Mammary epithelial cell (primary cell): Measurements from ENCODE around the gene GLRX3.

ENCODE experiments used
- EZH2 ChIP-seq: IDR thresholded peaks from 2 replicates; pipeline ENCODE4 v1.6.1; 2012; ENCODE audit warnings: low read length, inconsistent platforms, borderline replicate concordance
- TF ChIP-seq, protein P1 (sequence below), 2 donors: IDR thresholded peaks in 1 of 2; conservative IDR thresholded peaks in 1 of 2; 2 replicates each; pipeline ENCODE4 v1.5.1; 2011 to 2012; ENCODE audit warnings: inconsistent platforms in 2 of 2, low read length in 2 of 2, mild to moderate bottlenecking in 2 of 2, control low read depth in 1 of 2, low read depth in 1 of 2; ENCODE audit not compliant: insufficient read depth in 1 of 2; ENCODE audit errors: extremely low read depth in 1 of 2

DNA sequence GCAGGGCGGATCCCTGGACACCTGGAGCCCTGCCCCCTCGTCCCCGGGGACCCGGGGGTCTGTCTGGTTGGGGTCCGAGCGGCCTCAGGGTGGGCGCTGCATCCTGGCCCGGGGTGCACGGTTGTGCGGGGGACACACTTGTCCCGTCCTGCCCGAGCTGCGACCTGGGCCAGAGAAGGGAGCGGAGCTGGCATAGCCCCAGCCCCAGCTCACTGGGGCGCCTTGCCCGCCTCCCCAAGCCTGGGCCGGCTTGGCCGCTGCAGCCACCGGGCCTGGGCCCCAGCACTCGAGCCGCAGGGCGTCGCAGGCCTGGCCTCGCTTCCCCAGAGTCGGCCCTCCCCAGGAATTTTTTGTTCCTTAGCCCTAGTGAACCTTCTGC is 54.5 kb downstream of the GLRX3 start:
- TF ChIP-seq, protein P1, sequence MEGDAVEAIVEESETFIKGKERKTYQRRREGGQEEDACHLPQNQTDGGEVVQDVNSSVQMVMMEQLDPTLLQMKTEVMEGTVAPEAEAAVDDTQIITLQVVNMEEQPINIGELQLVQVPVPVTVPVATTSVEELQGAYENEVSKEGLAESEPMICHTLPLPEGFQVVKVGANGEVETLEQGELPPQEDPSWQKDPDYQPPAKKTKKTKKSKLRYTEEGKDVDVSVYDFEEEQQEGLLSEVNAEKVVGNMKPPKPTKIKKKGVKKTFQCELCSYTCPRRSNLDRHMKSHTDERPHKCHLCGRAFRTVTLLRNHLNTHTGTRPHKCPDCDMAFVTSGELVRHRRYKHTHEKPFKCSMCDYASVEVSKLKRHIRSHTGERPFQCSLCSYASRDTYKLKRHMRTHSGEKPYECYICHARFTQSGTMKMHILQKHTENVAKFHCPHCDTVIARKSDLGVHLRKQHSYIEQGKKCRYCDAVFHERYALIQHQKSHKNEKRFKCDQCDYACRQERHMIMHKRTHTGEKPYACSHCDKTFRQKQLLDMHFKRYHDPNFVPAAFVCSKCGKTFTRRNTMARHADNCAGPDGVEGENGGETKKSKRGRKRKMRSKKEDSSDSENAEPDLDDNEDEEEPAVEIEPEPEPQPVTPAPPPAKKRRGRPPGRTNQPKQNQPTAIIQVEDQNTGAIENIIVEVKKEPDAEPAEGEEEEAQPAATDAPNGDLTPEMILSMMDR (conservative IDR thresholded peaks at IDR 0.05 in 1 of 2, IDR thresholded peaks at IDR 0.05 in 1 of 2; ENCODE audit: extremely low read depth in 1 of 2, insufficient read depth in 1 of 2, low read depth in 1 of 2, low read length in 2 of 2): no peak
- no peak for TF ChIP-seq EZH2
